Gastrocnemius medialis (tissue), 4 donors: Measurements from ENCODE around the gene LAMA2. TPM values are rescaled to one million over a fixed set of nuclear protein-coding genes. Genes with fewer than 3 reads are reported as not detected.

Experiments
- ATAC-seq, 2 donors: fragments of 150-250 bp; one replicate each; pipeline ENCODE4 v1.9.1; 2016
- DNase-seq, 2 donors: peaks; one replicate each; pipeline ENCODE4 v3.0.0-alpha.2; 2019
- H3K27ac ChIP-seq, 4 donors: fragments of 200-600 bp; sonication (generic); 1 replicate in 1 of 4; 2 replicates in 3 of 4; pipeline ENCODE4 v1.5.1; 2016 to 2018; ENCODE audit warnings: mild to moderate bottlenecking in 2 of 4, moderate library complexity in 1 of 4
- H3K27me3 ChIP-seq, 3 donors: fragments of 200-600 bp; sonication (generic) in 2 of 3; 1 replicate in 1 of 3; 2 replicates in 2 of 3; pipeline versions ENCODE4 v1.5.1 to v1.6.0; 2016 to 2019; ENCODE audit warnings: mild to moderate bottlenecking in 1 of 3, moderate library complexity in 1 of 3
- H3K36me3 ChIP-seq, 2 donors: fragments of 200-600 bp; sonication (generic) in 1 of 2; one replicate each; pipeline ENCODE4 v1.5.1; 2017 to 2018
- H3K4me1 ChIP-seq, 2 donors: fragments of 200-600 bp; sonication (generic) in 1 of 2; one replicate each; pipeline ENCODE4 v1.5.1; 2016 to 2017; ENCODE audit warnings: mild to moderate bottlenecking in 2 of 2
- H3K4me3 ChIP-seq, 4 donors: fragments of 200-600 bp; sonication (generic) in 3 of 4; 1 replicate in 1 of 4; 2 replicates in 3 of 4; pipeline ENCODE4 v1.5.1; 2016 to 2019; ENCODE audit warnings: mild to moderate bottlenecking in 2 of 4
- H3K9me3 ChIP-seq, 3 donors: fragments of 200-600 bp; sonication (generic) in 2 of 3; 1 replicate in 1 of 3; 2 replicates in 2 of 3; pipeline ENCODE4 v1.5.1; 2016 to 2019
- CTCF ChIP-seq, 5 experiments: fragments of 450-650 bp in 3 of 5; fragments of 200-600 bp in 2 of 5; sonication (generic) in 2 of 5; IDR thresholded peaks in 4 of 5; conservative IDR thresholded peaks in 1 of 5; 1 replicate in 4 of 5; 2 replicates in 1 of 5; pipeline ENCODE4 v1.5.1; 2016 to 2019; ENCODE audit warnings: antibody characterized with exemption in 5 of 5, mild to moderate bottlenecking in 3 of 5, moderate library complexity in 3 of 5
- POLR2A ChIP-seq, 2 donors: fragments of 450-650 bp; IDR thresholded peaks; one replicate each; pipeline ENCODE4 v1.6.1; 2017; ENCODE audit warnings: antibody characterized with exemption in 2 of 2, mild to moderate bottlenecking in 2 of 2, moderate library complexity in 2 of 2
- in situ Hi-C, 4 donors: fragments of 200-750 bp; cut with MboI; loops; one replicate each; pipeline versions ENCODE4 v1.15.0 to v1.8.0; 2017; ENCODE audit warnings: low sequenced_read_pairs in 4 of 4
- intact Hi-C: fragments of 100-400 bp; cut with DNase I; formaldehyde crosslinking; loops from one replicate; pipeline ENCODE4 v1.15.1; 2023; ENCODE audit warnings: low total_unique reads
- total RNA-seq, 4 donors: library from RNA; depleted of rRNA; stranded (reverse); fragments of >200 nt; gene quantifications; one replicate each; pipeline versions ENCODE4 v1.1.0 to v1.2.3, GENCODE V29; 2016

Gene LAMA2
- total RNA-seq, 4 donors from 2014 or later, result 52.9 to 113 (median 71.3) TPM

- Histone ChIP-seq H3K4me1 (no peaks in the 10 kb centered on the region), H3K36me3 (no peaks in the 10 kb centered on the region), H3K9me3 (no peaks in the 10 kb centered on the region), H3K4me3 (no peak overlapping the region), H3K27me3 (no peaks in the 10 kb centered on the region), H3K27ac (no peak overlapping the region)
- intact Hi-C loops, result no loop called here
- no peak for DNase-seq
- in situ Hi-C loops, result no loop called here
- no peak for ATAC-seq
- TF ChIP-seq CTCF (IDR thresholded peaks at IDR 0.05 in 4 of 5, conservative IDR thresholded peaks at IDR 0.05 in 1 of 5), result no peak
Observed at GRCh38 chr6:128964233-128964755, 81.4 kb downstream of the LAMA2 start.

GRCh38 chr6:128964771-128965170, 81.8 kb downstream of the LAMA2 start:
- H3K27me3 ChIP-seq, result no peaks in the 10 kb centered on the region
- no peak for TF ChIP-seq POLR2A (IDR thresholded peaks at IDR 0.05)
- TF ChIP-seq CTCF (IDR thresholded peaks at IDR 0.05 in 4 of 5, conservative IDR thresholded peaks at IDR 0.05 in 1 of 5), result no peak
- H3K4me1 ChIP-seq, result no peaks in the 10 kb centered on the region
- intact Hi-C loops, result no loop called here
- DNase-seq (no peak), ATAC-seq (no peak)
- H3K9me3 ChIP-seq, result no peaks in the 10 kb centered on the region
- H3K36me3 ChIP-seq, result no peaks in the 10 kb centered on the region
- in situ Hi-C loops, result no loop called here
- H3K4me3 ChIP-seq, result no peak overlapping the region
- H3K27ac ChIP-seq, result no peak overlapping the region

DNA sequence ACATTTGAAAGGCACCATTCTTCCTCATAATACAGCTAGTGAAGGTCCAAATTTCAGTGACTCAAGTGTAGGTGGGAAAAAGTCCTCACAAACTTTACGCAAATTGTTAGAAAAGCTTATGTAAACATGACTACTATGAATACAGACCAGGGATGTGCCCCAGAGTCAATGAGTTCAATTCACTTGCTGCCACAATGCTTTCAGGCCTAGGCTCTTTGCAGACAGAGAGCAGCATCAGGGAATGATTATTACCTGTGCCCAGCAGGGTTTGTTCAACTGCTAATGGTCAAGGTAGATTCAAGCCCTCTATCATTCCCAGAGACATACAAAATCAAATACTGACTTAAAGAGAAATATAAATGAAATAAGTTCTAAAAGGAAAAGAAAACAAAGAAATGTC, 84.0 kb downstream of the LAMA2 start:
- ATAC-seq (no peak), DNase-seq (no peak)
- H3K4me1 ChIP-seq, result no peaks in the 10 kb centered on the region
- no peaks in the 10 kb centered on the region for H3K9me3 ChIP-seq
- intact Hi-C loops (no loop called here), in situ Hi-C loops (no loop called here)
- H3K36me3 ChIP-seq, result no peaks in the 10 kb centered on the region
- H3K27ac ChIP-seq, result no peak overlapping the region
- no peak for TF ChIP-seq POLR2A (IDR thresholded peaks at IDR 0.05)
- TF ChIP-seq CTCF (IDR thresholded peaks at IDR 0.05 in 4 of 5, conservative IDR thresholded peaks at IDR 0.05 in 1 of 5), result no peak
- no peaks in the 10 kb centered on the region for H3K27me3 ChIP-seq
- no peak overlapping the region for H3K4me3 ChIP-seq

- no peaks in the 10 kb centered on the region for H3K27me3 ChIP-seq
- no peaks in the 10 kb centered on the region for H3K36me3 ChIP-seq
- TF ChIP-seq POLR2A (IDR thresholded peaks at IDR 0.05) (no peak), CTCF (IDR thresholded peaks at IDR 0.05 in 4 of 5, conservative IDR thresholded peaks at IDR 0.05 in 1 of 5) (no peak)
- DNase-seq (no peak), ATAC-seq (no peak)
- H3K9me3 ChIP-seq, result no peaks in the 10 kb centered on the region
- intact Hi-C loops (no loop called here), in situ Hi-C loops (no loop called here)
- H3K4me1 ChIP-seq, result no peaks in the 10 kb centered on the region
- H3K4me3 ChIP-seq, result no peak overlapping the region
- H3K27ac ChIP-seq, result no peak overlapping the region
Observed at GRCh38 chr6:128979071-128979470, 96.1 kb downstream of the LAMA2 start.

GRCh38 chr6:128981716-128982115, 98.8 kb downstream of the LAMA2 start:
- in situ Hi-C loops, result no loop called here

More at GRCh38 chr6:128981716-128982115, 98.8 kb downstream of the LAMA2 start:
- no peak for TF ChIP-seq POLR2A (IDR thresholded peaks at IDR 0.05)
- no peaks in the 10 kb centered on the region for H3K4me1 ChIP-seq
- no peak overlapping the region for H3K27ac ChIP-seq
- intact Hi-C loops, result no loop called here
- ATAC-seq (no peak), DNase-seq (no peak)
- H3K27me3 ChIP-seq, result no peaks in the 10 kb centered on the region
- H3K4me3 ChIP-seq, result no peak overlapping the region
- H3K9me3 ChIP-seq, result no peaks in the 10 kb centered on the region
- no peaks in the 10 kb centered on the region for H3K36me3 ChIP-seq
